GM19043 (cell line): ENCODE measurements around the gene DARS2.
"Not testable (repeated sequence)": the region's sequence is repeated elsewhere in the genome, so short reads cannot be mapped to it uniquely, and the experiment has no call there.

Source experiments
- ATAC-seq: cut with Tn5 transposase; IDR thresholded peaks from one replicate; pipeline ENCODE4 v1.9.1; 2021; ENCODE audit warnings: low read depth; ENCODE audit not compliant: unreplicated experiment

DARS2 gene

DNA sequence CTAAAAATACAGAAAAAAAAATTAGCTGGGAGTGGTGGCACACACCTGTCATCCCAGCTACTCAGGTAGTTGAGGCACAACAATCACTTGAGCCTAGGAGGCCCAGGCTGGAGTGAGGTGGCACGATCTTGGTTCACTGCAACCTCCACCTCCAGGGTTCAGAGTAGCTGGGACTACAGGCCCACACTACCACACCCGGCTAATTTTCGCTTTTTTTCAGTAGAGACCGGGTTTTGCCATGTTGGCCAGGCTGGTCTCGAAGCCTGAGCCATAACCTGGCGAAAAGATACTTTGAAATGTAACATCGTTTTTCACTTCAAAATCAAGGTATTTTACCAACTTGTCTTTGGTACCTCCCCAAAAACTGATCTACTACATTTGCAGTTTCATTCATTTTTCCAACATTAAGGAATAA, 37.3 kb downstream of the DARS2 start:
- no peak for ATAC-seq

DNA sequence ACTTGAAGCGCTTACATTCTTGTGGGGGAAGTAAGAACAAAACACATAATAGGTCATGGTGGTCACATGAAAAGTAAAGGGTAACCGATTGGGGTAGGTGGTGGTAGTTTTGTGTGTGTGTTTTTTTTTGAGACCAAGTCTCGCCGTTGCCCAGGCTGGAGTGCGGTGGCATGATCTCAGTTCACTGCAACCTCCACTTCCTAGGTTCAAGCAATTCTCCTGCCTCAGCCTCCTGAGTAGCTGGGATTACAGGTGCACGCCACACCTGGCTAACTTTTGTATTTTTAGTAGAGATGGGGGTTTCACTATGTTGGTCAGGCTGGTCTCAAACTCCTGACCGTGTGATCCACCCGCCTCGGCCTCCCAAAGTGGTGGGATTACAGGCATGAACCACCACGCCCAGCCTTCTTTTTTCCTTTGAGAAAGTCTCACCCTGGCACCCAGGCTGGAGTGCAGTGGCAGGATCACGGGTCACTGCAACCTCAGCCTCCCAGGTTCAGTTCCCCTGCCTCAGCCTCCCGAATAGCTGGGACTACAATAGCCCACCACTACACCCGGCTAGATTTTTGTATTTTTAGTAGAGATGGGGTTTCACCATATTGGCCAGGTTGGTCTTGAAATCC, 37.8 kb downstream of the DARS2 start:
- not testable (repeated sequence) for ATAC-seq

DNA sequence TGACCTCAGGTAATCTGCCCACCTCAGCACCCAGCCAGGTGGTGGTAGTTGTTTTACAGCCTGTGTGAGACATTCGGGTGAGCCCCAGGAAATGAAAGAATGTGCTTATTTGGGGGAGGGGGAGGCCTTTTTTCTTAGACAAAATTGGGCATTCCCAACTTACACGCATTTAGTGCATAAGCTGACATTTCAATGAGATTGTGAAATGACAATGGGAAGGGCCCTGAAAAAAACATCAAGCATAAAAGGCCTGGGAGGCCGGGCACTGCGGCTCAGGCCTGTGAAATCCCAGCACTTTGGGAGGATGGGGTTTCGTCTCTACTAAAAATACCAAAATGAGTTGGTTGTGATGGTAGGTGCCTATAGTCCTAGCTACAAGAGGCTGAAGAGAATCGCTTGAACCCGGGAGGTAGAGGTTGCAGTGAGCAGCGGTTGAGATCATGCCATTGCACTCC, 38.3 kb downstream of the DARS2 start:
- no peak for ATAC-seq

DNA sequence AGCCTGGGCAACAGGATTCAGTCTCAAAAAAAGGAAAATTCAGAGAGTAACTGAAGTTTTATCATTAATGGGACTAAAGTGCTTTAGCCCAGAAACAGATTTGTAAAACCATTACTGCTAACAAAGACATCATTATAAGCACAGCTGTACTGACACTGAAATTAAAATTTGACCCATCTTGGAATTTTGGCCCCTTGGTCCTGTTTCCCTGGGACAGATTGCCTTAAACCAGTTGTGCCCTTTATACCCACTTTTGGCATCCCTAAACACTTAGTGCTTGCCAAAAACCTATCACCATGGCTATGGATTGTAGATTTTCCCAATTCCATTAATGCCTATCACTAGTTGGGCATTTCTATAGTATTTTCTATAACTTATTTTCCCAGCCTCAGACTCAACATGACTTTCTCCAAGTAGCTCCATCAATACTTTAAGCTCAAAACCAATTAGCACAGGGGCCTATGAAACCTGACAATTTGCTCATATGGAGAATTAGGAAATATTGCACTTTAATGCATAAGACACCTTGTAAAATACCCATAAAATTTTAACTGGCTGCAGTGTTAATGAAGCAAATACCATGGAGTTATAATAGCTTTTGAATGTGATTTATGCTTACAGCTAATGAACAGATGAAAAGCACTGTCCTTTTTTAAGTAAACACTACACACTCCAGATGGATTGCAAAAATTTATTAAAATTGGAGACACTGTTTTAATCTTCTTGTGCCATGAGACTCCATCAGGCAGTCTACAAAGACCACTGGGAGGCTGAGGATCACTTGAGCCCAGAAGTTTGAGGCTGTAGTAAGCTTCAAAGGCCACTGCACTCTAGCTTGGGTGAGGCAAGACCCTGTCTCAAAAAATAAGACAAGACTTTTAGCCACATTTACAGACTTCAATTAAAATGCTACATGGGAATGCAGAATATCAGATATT, 39.0 kb downstream of the DARS2 start:
- ATAC-seq = no peak

DNA sequence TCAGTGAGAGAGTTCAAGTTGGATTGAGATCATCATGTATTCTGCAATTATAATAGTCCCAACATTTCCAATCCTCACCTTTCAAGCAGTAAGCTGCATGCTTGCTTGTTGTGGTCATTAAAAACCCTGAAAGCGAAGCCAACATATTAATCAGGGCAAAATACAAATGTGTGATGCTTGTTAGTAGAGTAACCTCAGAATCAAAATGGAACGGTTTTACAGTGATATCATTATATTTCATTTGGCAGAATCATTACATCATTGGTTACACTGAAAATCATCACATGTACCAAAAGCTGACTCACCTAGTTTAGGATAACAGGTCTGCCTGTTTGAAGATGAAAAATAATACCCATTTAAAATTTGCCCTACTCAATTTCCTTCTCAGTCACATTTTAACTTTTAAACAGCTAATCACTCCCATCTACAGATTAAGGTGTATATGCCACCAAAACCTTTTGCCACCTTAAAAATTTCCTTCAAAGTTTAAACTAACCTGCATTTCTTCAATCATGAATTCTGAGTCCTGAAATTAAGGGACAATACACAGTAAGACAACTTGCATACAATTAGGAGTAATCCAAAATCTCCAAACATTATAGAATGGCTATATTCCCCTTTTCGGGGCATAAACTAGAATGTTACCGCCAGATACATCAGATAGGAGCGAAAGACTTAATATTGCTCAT, 39.9 kb downstream of the DARS2 start:
- no peak for ATAC-seq

DNA sequence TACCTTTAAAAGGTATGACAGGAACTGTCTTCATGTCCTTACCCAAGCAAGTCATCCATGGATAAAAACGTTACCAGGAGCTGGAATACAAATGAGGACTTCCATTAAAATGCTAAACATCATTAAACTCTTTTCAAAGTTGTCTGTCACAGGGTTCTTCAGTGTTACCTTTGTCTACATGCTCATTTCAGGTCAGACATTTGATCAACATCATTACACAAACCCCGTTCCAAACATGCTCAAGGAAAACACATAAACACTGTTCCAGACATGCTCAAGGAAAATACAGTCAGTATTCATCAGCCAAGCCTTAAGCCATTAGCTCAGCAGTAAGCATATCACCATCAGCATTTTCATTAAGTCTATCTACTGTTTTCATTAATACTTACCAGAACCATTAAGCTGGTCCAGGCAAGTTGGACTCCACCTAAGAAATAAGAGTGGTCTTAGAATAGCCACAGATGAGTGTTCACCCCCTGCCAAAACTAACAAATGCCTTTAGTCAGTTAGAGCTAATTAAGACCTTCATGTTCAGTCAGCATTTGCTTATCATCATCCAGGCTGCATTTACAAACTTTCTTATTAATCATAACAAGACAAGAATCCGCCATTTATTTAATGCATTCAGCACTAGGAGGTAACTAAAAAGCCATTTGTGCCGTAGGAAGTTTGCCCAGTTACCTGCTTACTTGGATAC, 41.1 kb downstream of the DARS2 start:
- no peak for ATAC-seq

DNA sequence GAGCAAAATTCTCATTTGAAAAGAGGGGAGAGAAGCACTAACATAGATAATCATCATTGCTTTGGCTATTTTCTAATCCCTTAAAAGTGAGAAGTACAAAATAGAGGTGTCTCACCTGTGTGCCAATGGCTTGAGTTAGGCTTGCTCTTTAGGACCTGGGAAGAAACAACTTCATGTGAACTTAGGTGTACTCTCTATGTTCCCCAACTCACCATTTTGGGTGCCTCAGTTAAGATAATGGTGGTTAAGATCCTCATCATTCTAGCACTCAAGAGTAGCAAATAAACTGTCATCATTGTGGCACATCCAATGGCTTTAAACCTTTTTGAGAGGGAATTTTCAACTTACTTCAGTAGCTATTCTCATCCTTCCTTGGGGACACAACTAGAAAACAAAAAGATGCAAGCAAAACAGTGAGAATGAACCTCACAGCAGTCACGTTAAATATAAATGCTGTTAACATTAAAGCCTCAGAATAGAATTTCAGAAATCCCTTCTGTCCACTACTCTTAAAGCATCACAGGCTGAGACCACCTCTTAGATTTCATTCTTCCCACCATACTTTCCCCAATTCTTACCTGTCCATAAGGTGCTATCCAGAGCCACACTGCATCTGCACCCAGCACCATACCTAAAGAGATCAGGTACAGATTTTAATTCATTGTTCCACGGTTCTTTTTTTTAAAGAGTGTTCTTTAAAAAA, 42.1 kb downstream of the DARS2 start:
- ATAC-seq = no peak

DNA sequence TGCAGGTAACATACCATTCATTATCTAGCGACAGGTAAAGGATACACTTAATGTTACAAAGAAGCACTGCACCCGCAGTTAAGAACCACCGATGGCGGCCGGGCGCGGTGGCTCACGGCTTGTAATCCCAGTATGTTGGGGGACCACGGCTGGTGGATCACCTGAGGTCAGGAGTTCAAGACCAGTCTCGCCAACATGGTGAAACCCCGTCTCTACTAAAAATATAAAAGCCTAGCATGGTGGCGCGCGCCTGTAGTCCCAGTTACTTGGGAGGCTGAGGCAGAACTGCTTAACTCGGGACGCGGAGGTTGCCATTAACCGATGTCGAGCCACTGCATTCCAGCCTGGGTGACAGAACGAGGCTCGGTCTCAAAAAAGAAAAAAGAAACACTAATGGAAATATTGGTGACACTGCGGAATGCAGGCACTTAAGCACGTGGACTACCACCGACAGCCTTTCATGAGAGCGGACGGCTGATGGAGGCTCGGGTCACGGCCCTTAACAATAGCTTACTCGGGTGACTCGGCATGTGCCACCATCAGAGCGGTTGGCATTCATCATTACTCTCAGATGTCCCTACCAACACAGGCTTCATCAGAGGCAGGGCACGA, 42.8 kb downstream of the DARS2 start:
- ATAC-seq = no peak

DNA sequence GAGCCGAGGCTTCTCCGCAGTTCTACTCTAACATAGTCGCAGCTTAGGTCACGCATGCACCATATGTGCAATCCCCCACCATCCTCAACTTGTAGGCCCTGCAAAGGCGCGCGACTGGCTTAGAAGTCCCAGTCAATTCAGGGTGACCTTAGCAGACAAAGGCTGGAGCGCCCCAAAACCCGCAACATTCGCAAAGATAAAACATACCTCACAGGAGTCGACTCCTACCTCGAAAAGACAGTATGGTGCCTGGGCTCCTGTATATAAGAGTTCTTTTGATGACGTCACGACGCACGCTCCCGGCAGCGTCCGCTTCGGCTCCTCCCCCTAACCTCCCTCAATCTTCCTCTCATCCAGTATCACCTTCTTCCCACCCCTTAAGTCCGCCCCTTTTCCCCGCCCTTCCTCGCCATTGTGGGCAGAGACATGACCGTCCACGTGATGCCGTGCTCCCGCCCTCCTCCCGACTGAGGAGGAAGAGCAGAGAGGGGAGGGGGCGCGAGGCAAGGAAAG, 43.3 kb downstream of the DARS2 start, which contains the start of gene GAS5:
Gene GAS5, minus strand, starts transcription at position 237 of the 513 bp plus-strand sequence.
- ATAC-seq = peak; percentile 63

DNA sequence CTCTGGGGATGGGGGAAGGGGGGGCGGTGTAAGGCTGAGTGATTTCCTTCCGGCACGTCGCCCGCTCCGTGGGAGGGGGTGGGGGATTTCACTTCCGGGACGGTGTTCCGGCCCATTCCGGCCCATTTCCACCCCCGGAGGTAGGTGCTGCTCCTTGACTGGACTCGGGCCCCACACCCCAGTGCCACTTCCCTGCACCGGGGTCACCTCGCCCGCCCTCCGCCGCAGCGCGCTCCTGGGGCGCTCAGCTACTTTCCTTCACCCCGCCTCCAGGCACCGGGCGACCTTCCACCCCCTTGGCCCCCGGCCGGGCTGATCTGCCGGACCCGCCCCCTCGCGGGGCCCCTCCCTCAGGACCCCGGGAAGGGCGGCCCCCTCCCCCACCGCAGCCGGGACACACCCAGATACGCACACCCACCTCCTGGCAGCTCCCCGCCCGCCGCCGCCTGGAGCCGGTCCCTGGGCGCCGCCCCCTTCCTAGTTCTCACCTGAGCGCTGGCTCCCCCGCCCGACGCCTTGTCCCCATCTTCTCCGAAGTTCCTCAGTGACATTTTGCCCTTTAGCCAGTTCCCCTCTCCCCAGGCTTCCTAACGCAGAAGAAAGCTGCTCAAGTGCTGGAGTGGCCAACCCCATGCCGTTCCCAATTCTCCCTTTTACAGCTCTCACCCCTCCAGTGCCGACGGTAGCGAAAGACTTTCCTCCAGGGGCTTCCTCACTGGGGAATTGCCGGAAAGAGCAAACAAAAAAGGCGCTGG, 44.0 kb downstream of the DARS2 start, which contains the start of gene ZBTB37:
Gene ZBTB37, plus strand, starts transcription at position 115 of the 755 bp plus-strand sequence. CDS start 1,846 bp downstream, outside the sequence.
- peak; percentile 50 for ATAC-seq

DNA sequence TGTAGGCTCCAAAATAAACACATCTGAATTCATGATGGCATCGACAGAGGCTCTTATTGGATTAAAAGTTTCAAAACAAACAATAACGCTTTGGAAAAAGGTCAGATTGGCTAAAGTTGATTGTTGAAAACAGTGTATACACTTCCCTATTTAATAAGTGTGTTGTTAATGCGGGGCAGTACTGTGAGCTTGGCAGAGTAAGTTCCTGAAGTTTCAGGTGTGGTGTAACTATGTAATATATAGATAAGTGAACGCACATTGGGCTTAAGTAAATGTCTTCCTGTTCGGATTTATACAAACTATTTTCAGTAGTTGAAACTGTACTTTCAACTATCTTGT, 44.5 kb downstream of the DARS2 start:
- no peak for ATAC-seq

DNA sequence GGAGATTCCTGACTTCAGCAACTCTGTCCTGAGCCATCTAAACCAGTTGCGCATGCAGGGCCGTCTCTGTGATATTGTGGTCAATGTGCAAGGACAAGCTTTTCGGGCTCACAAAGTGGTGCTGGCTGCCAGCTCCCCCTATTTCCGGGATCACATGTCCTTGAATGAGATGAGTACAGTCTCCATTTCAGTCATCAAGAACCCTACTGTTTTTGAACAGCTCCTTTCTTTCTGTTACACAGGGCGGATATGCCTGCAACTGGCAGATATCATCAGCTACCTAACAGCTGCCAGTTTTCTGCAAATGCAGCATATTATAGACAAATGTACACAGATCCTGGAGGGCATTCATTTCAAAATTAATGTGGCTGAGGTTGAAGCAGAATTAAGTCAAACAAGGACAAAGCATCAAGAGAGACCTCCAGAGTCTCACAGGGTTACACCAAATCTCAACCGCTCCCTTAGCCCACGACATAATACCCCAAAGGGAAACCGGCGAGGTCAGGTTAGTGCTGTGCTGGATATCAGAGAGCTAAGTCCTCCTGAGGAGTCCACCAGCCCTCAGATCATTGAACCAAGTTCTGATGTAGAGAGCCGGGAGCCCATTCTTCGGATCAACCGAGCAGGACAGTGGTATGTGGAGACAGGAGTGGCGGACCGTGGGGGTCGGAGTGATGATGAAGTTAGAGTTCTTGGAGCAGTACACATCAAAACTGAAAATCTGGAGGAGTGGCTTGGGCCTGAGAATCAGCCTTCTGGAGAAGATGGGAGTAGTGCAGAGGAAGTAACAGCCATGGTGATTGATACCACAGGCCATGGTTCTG, 46.0 kb downstream of the DARS2 start:
- ATAC-seq = no peak

DNA sequence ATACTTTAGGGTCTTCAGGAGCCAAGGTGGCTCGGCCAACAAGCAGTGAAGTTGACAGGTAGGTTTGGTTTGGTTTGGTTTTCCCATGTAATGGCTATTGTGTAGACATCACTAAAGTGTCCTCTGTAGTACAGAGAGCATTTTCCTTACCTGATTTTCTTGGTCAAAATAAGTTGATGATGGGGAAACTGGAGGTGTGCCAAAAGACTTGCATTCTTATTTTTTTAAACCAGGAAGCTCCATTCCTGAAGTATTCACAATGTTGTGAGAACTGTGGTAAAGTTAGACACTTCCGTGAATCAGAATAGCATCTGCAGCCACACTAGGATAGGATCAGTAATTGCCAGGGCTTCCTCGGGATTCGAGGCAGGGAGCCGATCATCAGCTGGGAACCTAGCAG, 46.6 kb downstream of the DARS2 start:
- ATAC-seq = no peak

DNA sequence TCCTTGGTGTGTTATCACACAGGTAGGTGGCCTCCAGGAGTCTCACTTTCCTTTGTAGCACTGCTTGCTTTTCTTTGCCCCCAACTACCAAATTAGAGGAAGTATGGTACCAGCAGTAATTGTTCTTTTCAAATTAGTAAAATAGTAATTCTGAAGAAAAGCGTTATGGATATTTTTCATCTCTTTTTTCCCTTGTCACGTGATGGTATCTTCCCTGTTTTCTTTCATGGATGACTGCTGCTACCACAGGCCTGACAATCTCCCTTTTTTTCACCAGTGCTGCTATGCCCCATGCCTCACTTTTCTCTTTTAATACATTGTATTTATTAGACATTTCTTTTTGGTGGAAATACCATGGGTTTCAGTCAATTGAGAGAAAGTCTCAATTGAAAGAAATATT, 47.0 kb downstream of the DARS2 start:
- no peak for ATAC-seq

DNA sequence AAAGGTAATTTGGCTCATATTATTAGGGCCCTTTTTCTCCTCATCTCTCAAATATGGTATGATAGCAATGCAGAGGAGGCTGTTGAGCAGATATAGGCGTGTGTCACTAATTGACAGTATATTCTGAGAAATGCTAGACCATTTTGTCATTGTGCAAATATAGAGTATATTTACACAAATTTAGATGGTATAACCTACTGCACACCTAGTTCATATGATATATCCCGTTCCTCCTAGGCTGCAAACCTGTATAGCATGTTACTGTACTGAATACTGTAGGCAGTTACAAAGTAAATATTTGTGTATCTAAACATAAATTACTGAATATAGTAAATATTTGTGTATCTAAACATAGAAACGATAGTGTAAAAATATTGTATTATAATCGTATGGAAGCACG, 52.3 kb downstream of the DARS2 start:
- no peak for ATAC-seq

DNA sequence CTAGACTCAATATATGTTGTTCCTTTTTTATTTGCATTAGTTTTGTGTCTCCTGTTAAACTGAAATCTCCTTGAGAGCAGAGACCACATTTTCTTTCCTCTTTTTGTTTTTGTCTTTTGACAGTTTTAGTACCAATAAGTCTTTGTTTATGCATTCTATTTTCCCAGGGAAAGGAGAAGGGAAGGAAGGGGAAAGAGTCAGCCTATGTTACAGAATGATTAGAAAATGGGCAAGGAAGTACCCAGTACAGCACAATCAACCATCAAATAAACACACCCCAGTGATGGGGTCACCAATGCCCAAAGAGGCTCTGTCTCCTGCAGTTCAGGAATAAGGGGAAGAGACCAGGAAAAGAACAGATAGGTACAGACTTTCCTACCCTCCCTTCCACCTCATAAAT, 53.8 kb downstream of the DARS2 start:
- ATAC-seq = no peak

DNA sequence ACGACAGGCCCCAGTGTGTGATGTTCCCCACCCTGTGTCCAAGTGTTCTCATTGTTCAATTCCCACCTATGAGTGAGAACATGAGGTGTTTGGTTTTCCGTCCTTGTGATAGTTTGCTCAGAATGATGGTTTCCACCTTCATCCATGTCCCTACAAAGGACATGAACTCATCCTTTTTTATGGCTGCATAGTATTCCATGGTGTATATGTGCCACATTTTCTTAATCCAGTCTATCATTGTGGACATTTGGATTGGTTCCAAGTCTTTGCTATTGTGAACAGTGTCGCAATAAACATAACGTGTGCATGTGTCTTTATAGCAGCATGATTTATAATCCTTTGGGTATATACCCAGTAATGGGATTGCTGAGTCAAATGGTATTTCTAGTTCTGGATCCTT, 56.6 kb downstream of the DARS2 start:
- not testable (repeated sequence) for ATAC-seq

DNA sequence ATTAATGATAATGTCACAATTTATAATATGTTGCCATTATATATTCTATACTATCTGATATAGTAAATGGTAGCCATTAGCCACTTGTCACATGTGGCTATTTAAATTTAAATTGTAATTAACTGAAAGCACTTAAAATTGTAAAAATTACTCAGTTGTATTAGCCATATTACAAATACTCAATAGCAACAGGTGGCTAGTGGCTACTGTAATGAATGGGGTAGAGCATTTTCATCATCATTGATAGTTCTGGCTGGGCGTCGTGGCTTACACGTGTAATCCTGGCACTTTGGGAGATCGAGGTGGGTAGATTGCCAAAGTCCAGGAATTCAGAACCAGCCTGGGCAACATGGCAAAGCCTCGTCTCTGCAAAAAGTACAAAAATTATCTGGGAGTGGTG, 60.2 kb downstream of the DARS2 start:
- no peak for ATAC-seq
